Left kidney (tissue), 2 donors: Measurements from ENCODE around the gene KANSL1. TPM values are rescaled to one million over a fixed set of nuclear protein-coding genes. Genes with fewer than 3 reads are reported as not detected.
"Not testable (repeated sequence)": the region's sequence is repeated elsewhere in the genome, so short reads cannot be mapped to it uniquely, and the experiment has no call there.

ENCODE experiments used
- DNase-seq: peaks from one replicate; pipeline ENCODE4 v3.0.0-alpha.2; 2013
- polyA plus RNA-seq: library from polyadenylated mRNA; unstranded; fragments of 120-200 nt; gene quantifications from one replicate; pipeline ENCODE4 v1.2.1, GENCODE V29; 2013; ENCODE audit not compliant: insufficient read length

Gene KANSL1
- polyA plus RNA-seq, 1 donor = 95.8 TPM

- peak; percentile 34 for DNase-seq
Observed at GRCh38 chr17:46194393-46195216, 1.4 kb upstream of the KANSL1 start.

- DNase-seq = peak; percentile 84
Observed at GRCh38 chr17:46193626-46194392, 580 bp upstream of the KANSL1 start.

GRCh38 chr17:46192439-46193150, 634 bp downstream of the KANSL1 start:
- peak; percentile 59 for DNase-seq

- DNase-seq = no peak
Observed at GRCh38 chr17:46192189-46192438, 1.1 kb downstream of the KANSL1 start.

GRCh38 chr17:46191322-46192188, 1.7 kb downstream of the KANSL1 start:
- peak; percentile 34 for DNase-seq

- no peak for DNase-seq
Observed at GRCh38 chr17:46190763-46191162, 2.5 kb downstream of the KANSL1 start.

GRCh38 chr17:46186827-46187235, 6.4 kb downstream of the KANSL1 start:
- not testable (repeated sequence) for DNase-seq

- no peak for DNase-seq
Observed at GRCh38 chr17:46184696-46185095, 8.5 kb downstream of the KANSL1 start.

GRCh38 chr17:46183383-46183782, 9.8 kb downstream of the KANSL1 start:
- not testable (repeated sequence) for DNase-seq

- DNase-seq = no peak
Observed at GRCh38 chr17:46182961-46183360, 10.3 kb downstream of the KANSL1 start.

- no peak for DNase-seq
Observed at GRCh38 chr17:46181940-46182339, 11.3 kb downstream of the KANSL1 start.

- DNase-seq = not testable (repeated sequence)
Observed at GRCh38 chr17:46181316-46181715, 11.9 kb downstream of the KANSL1 start.

- DNase-seq = no peak
Observed at GRCh38 chr17:46180892-46181274, 12.3 kb downstream of the KANSL1 start.

- DNase-seq = not testable (repeated sequence)
Observed at GRCh38 chr17:46180185-46180891, 12.9 kb downstream of the KANSL1 start.

- no peak for DNase-seq
Observed at GRCh38 chr17:46179375-46179999, 13.7 kb downstream of the KANSL1 start.

GRCh38 chr17:46178550-46179214, 14.5 kb downstream of the KANSL1 start:
- no peak for DNase-seq

- no peak for DNase-seq
Observed at GRCh38 chr17:46176975-46177374, 16.3 kb downstream of the KANSL1 start.

- no peak for DNase-seq
Observed at GRCh38 chr17:46175891-46176290, 17.3 kb downstream of the KANSL1 start.

GRCh38 chr17:46173153-46173552, 20.1 kb downstream of the KANSL1 start:
- no peak for DNase-seq

- DNase-seq = no peak
Observed at GRCh38 chr17:46171939-46172338, 21.3 kb downstream of the KANSL1 start.
